Fibroblast of skin of left quadriceps (primary cell): ENCODE results near the gene ZNF578.
"Not testable (repeated sequence)": the region's sequence is repeated elsewhere in the genome, so short reads cannot be mapped to it uniquely, and the experiment has no call there.

ENCODE experiments used
- DNase-seq, 2 experiments: peaks; one replicate each; pipeline ENCODE4 v3.0.0-alpha.2; 2013; ENCODE audit warnings: low read depth in 2 of 2

ZNF578 gene

DNA sequence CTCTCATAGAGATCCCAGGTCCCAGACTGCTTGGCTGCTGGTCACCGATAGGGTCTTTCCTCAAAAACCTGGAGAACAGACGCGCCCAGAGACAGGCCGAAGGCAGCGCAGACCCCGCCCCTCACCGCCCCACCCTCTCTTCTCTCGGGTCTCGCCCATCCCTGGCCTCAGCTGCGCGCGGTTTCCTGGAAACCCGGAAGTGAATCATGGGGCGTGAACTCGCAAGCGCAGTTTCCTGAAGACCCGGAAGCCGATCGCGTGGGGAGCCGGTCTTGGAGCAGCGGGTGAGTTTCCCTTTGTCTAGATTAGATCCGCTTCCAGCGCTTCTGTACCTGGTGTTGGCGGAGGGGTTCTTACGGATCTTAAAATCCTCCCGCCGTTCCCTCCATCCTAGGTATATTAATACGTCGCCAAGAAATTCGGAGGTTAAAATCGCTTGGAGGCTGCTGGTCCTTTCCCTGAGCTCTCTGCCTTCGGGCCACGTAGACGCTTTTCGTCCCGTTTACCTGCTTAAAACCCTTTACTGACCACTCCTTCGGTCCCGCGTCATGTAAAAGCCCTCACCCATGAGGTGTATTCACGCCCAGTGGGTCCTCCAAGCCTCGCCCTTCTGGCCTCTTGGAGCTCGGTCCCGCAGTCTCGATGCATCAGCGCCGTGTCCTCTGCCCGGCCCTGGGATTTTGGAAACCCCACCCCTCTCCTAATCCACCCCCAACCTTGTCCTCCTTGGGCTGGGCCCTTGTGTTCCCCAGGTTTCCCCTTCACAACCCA, at the start of gene ZNF578:
Gene ZNF578, plus strand, starts transcription at position 230 of the 771 bp plus-strand sequence. CDS start 48,293 bp downstream, outside the sequence.
- peak; percentile 72 to 73 for DNase-seq

GRCh38 chr19:52410276-52410675, 43.1 kb upstream of the ZNF578 start:
- no peak for DNase-seq

GRCh38 chr19:52415711-52416110, 37.6 kb upstream of the ZNF578 start:
- no peak for DNase-seq

- no peak for DNase-seq
Measured at GRCh38 chr19:52428937-52429336, 24.4 kb upstream of the ZNF578 start, which contains the start of gene ZNF534. Gene ZNF534, plus strand, starts transcription at chr19:52429148. Its CDS starts 2,327 bp downstream, at chr19:52431475.

- DNase-seq: no peak
Measured at GRCh38 chr19:52442179-52442578, 11.2 kb upstream of the ZNF578 start.

DNA sequence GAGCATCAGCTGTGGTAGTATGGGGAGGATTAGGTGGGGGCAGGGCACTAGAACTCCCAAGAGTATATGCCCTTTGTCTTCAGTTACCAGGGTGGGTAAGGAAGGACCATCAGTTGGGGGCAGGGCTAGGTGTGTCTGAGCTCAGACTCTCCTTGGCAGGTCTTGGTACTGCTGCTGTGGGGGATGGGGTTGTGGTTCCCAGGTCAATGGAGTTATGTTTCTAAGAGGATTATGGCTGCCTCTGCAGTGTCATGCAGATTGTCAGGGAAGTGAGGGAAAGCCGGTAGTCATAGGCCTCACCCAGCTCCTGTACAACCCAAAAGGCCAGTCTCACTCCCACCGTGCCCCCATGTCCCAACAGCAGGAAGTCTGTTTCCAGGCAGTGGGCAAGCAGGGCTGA, 8.8 kb upstream of the ZNF578 start:
- no peak for DNase-seq

GRCh38 chr19:52451241-52451640, 2.1 kb upstream of the ZNF578 start:
- DNase-seq: no peak

- no peak for DNase-seq
Measured at GRCh38 chr19:52464798-52465470, 11.6 kb downstream of the ZNF578 start.

GRCh38 chr19:52473655-52474350, 20.4 kb downstream of the ZNF578 start:
- no peak for DNase-seq

DNA sequence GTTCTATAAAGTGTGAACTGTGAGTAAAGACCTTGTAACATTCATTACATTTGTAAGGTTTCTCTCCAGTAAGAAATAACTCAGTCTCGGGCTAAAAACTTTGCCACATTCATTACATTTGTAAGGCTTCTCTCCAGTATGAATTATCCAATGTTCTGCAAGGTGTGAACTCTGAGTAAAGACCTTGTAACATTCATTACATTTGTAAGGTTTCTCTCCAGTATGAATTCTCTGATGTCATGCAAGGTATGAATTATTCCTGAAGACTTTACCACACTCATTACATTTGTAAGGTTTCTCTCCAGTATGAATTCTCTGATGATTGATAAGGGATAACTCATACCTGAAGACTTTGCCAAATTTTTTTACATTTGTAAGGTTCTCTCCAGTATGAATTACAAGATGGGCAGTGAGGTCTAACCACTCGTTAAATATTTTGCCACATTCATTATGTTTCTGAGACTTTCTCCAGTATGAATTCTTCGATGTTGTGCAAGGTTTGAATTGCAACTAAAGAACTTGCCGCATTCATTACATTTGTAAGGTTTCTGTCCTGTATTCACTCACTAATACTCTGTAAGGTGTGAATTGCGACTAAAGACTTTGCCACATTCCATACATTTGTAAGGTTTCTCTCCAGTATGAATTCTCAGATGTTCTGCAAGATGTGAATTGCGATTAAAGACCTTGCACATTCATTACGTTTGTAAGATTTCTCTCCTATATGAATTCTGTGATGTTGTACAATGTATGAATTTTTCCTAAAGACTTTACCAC, 21.2 kb downstream of the ZNF578 start:
- DNase-seq: no peak

DNA sequence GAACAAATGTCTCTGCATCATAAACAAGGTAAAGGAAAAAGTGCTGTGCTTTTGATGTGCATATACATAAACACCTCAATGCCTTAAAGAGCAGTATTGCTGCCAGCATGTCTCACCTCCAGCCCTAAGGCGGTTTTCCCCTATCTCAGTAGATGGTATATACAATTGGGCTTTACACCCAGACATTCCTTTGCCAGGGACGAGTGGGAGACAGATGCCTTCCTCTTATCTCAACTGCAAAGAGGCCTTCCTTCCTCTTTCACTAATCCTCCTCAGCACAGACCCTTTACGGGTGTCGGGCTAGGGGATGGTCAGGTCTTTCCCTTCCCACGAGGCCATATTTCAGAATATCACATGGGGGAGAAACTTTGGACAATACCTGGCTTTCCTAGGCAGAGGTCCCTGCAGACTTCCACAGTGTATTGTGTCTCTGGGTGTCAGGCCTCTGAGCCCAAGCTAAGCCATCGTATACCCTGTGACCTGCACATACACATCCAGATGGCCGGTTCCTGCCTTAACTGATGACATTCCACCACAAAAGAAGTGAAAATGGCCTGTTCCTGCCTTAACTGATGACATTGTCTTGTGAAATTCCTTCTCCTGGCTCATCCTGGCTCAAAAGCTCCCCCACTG, 30.9 kb downstream of the ZNF578 start:
- DNase-seq: not testable (repeated sequence)

DNA sequence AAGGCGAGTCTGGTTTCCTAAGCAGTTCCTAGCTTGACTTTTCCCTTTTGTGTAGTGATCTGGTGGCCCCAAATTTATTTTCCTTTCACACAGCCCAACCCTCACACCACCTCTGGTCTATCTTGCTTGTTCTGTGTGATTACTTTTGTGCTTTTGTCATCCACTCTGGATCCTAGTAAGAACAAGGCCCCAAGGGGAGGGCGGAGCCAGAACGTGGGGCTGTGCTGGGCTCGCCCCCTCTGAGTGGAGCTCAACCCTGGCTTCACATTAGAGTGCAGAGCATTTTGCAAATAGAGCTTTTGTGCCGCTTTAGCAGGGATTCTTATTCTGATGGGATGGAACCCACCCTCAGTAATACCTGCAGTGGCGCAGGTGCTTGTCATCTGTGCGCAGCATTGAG, 31.7 kb downstream of the ZNF578 start:
- DNase-seq: not testable (repeated sequence)

DNA sequence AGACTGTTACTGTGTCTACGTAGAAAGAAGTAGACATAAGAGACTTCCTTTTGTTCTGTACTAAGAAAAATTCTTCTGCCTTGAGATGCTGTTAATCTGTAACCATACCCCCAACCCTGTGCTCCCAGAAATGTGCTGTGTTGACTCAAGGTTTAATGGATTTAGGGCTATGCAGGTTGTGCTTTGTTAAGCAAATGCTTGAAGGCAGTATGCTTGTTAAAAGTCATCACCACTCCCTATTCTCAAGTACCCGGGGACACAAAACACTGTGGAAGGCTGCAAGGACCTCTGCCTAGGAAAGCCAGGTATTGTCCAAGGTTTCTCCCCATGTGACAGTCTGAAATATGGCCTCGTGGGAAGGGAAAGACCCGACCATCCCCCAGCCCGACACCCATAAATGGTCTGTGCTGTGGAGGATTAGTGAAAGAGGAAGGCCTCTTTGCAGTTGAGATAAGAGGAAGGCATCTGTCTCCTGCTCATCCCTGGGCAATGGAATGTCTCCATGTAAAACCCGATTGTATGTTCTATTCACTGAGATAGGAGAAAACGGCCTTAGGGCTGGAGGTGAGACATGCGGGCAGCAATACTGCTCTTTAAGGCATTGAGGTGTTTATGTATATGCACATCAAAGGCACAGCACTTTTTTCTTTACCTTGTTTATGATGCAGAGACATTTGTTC, 32.3 kb downstream of the ZNF578 start:
- DNase-seq: not testable (repeated sequence)

DNA sequence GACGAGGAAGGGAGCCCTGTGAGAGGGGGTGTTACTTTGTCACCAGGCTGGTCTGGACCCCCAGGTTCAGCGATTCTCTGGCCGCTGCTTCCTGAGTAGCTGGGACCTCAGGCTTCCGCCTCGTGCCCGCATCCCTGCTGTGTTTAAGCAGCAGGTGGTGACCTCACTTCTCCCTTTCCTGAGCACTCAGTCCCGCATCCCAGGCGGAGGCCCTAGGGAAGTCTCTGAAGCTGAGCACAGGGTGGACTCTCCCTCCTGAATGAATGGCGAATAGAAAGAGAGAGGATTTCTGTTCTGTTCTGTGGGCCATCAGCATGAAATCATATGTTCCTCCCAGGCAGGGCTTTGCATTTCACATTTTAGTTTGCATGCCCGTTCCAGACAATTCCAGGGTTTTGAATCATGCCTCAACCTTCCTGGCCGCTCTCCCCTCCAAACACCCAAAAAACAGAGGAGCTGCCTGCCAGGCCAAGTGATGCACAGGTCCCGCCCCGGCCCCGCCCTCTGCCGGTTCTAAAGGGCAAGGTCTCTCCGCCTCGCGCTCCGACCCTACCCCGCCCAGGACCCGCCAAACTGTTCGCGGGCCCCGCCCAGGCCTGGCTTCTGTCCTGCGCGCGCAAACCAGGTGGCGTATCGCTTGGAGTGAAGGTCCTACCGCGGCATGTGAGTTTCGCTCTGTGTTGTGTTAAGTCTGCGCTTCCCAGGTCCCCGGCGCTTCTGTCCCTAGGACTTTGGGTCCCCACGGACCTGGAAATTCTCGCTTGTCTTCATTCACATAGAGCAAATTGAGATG, 39.0 kb downstream of the ZNF578 start:
- DNase-seq: no peak

DNA sequence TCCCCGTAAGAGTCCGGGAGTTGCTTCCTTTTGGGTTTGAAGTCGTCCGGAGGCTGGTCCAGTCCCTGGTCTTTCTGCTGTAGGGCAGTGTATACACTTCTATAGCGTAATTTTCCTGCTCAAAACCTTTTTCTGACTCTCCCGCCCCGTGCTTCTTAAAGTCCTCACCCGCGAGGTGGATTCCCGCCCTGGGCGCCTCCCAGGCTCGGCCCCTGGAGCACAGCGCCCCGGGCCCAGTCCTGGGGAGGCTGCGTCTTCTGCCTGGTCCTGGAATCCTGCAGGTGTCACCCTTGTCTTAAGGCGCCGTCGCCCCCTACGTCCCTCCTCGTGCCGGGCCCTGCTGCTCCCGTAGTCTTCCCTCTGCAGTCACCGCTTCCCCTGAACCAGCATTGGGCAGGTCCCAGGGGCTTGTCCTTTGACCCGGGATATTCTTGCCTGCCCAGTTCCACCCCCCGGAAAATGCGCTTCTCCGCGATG, 39.7 kb downstream of the ZNF578 start:
- DNase-seq: no peak

- DNase-seq: no peak
Measured at GRCh38 chr19:52494518-52494917, 41.2 kb downstream of the ZNF578 start.

- no peak for DNase-seq
Measured at GRCh38 chr19:52498571-52498970, 45.2 kb downstream of the ZNF578 start.

DNA sequence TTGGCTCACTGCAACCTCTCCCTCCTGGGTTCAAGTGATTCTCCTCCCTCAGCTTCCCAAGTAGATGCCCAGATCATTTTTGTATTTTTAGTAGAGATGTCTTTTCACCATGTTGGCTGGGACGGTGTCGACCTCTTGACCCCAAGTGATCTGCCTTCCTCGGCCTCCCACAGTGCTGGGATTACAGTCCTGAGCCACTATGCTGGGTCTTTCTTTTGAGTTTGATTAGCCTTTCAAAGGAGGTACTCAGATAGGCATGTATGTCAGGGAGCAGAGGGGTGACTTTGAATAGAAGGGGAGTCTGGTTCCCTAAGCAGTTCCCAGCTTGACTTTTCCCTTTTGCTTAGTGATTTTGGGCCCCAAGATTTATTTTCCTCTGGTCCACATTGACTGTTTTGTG, 47.1 kb downstream of the ZNF578 start:
- not testable (repeated sequence) for DNase-seq

- DNase-seq: not testable (repeated sequence)
Measured at GRCh38 chr19:52500991-52501390, 47.6 kb downstream of the ZNF578 start.

GRCh38 chr19:52507266-52507665, 53.9 kb downstream of the ZNF578 start:
- no peak for DNase-seq
